Bronchial epithelial cell (primary cell): ENCODE data around the gene DGLUCY. TPM values are rescaled to one million over a fixed set of nuclear protein-coding genes. Genes with fewer than 3 reads are reported as not detected.

Experiments used
- DNase-seq: peaks from one replicate; pipeline ENCODE4 v3.0.0-alpha.2; 2010; ENCODE audit warnings: low read depth
- FAIRE-seq: peaks from 2 replicates; lab custom pipeline; 2011; peaks lifted over from hg19 to GRCh38; lab: Jason Lieb, UNC
- H3K27me3 ChIP-seq: 2 replicates; pipeline ENCODE4 v1.5.1; 2011; ENCODE audit warnings: low read length; ENCODE audit not compliant: control insufficient read depth, insufficient read depth
- H3K36me3 ChIP-seq: 2 replicates; pipeline ENCODE4 v1.5.1; 2011; ENCODE audit warnings: low read length; ENCODE audit not compliant: control insufficient read depth, insufficient read depth
- H3K4me3 ChIP-seq: 2 replicates; pipeline ENCODE4 v1.5.1; 2011; ENCODE audit warnings: mild to moderate bottlenecking, low read depth, low read length, control low read depth
- CTCF ChIP-seq: IDR thresholded peaks from 2 replicates; pipeline ENCODE4 v1.5.1; 2011; ENCODE audit warnings: mild to moderate bottlenecking, moderate library complexity, low read length, control low read depth, inconsistent platforms; ENCODE audit not compliant: insufficient read depth, severe bottlenecking
- total RNA-seq: library from RNA; depleted of rRNA; stranded (reverse); fragments of >200 nt; gene quantifications from 2 replicates; pipeline ENCODE4 v1.2.1, GENCODE V29; 2014

Gene DGLUCY
- total RNA-seq, 1 donor from 2014 or later = 8.4 TPM

DNA sequence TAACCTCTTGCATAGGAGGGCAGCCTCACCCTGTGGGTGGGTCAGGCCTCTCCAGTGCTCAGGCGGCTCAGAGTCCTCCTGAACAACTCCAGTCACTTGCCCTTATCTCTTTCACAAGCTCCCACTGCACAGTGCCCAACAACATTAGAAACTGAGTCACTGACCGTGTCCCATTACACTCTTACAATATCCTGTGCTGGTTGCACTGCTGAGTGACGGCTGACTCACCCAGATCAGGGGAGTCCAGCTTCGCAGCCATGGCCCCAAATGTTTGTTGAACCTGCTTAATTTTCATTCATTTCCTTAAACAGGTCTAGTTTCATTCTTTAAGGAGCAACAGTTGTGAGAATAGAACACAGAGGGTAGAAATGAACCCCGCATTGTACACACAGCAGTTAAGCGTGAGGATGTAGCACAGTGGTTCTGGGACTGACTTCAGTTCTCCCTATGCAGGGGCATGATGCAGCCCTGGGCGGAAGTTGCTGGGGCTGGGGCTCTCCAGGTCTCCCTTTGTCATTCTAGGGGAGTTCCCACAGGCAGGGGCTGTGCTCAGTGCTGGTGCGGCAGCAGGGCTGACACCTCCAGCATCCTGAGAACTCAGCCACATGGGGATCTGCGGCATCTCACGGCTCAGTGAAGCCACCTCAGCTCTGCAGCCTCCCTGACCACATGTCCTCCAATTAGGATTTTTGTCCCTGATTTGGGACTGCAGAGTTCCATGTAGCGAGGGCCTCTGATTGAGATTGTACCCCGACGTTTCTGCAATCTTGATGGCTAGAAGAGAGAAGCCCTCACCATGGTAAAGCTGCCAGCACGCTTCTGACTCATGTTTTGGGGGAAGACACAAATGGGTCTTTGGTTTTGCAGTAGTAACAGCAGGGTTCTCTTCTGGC, 114.5 kb downstream of the DGLUCY start:
- Histone ChIP-seq H3K36me3 (peaks cover 1% of the 10 kb centered on the region), H3K4me3 (no peak overlapping the region), H3K27me3 (no peaks in the 10 kb centered on the region)
- FAIRE-seq = peak; percentile 94
- no peak for TF ChIP-seq CTCF
- DNase-seq = peak; percentile 96

- FAIRE-seq (no peak), DNase-seq (no peak)
- TF ChIP-seq CTCF = no peak
- Histone ChIP-seq H3K4me3 (no peak overlapping the region), H3K36me3 (peaks cover 1% of the 10 kb centered on the region), H3K27me3 (no peaks in the 10 kb centered on the region)
Observed at GRCh38 chr14:91229005-91229382, 115.1 kb downstream of the DGLUCY start.

DNA sequence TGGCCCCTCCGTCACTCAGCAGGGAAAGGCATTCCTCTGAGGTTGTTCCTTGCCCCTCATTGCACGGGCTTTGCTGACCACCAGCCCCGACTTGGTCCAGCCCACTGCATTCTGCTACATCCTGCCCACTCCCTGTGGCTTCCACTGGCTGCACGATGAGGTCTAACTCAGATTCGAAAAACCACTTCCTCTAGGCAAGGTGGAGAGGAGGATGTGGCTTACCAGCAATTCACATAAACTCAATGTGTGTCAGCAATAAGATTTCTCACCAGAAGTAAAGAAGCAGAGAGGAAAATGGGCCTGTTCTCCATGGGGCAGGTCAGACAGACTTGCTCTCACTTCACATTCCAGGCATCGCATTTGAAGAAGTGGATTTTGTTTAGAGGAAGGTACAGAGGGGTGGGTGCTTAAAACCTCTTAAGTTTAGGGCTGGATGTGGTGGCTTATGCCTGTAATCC, 115.9 kb downstream of the DGLUCY start:
- Histone ChIP-seq H3K36me3 (peaks cover 1% of the 10 kb centered on the region), H3K4me3 (no peak overlapping the region), H3K27me3 (no peaks in the 10 kb centered on the region)
- no peak for TF ChIP-seq CTCF
- DNase-seq (peak; percentile 51), FAIRE-seq (no peak)

- no peak for TF ChIP-seq CTCF
- Histone ChIP-seq H3K27me3 (no peaks in the 10 kb centered on the region), H3K36me3 (peaks cover 2% of the 10 kb centered on the region), H3K4me3 (no peak overlapping the region)
- DNase-seq (peak; percentile 28), FAIRE-seq (peak; percentile 18)
Observed at GRCh38 chr14:91230397-91231035, 116.6 kb downstream of the DGLUCY start.

DNA sequence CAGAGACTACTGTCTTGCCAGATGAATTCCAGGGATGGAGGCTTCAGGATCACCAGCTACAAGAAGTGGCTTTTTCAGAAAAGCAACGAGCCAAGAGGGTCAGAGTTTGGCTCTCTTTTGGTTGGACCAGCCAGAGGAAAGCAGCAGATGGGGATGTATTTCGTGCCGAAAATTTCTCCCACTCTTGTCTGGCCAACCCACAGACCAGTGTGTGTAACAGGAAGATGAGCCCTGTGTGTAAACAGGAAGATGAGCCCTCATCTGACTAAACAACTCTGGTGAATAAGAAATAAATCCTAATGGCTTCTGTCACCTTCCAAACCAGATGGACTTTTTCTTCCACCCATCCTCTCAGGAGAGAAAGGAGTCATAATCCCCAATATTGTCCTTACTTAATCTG, 117.6 kb downstream of the DGLUCY start:
- H3K4me3 ChIP-seq = no peak overlapping the region
- TF ChIP-seq CTCF = no peak
- peak; percentile 62 for FAIRE-seq
- no peaks in the 10 kb centered on the region for H3K27me3 ChIP-seq
- DNase-seq = no peak
- H3K36me3 ChIP-seq = peaks cover 2% of the 10 kb centered on the region
